Mesenteric fat pad (tissue), 1 donor: ENCODE data around the gene IDI2. TPM values are rescaled to one million over a fixed set of nuclear protein-coding genes. Genes with fewer than 3 reads are reported as not detected.

Experiments
- DNase-seq: peaks from one replicate; pipeline ENCODE4 v3.0.0-alpha.2; 2020; ENCODE audit warnings: low spot score
- total RNA-seq: library from RNA; stranded (reverse); fragmentation: NEBNext Ultra II Directional; extraction: Animal tissue kit (Norgen Biotek cat#: 25700); gene quantifications from one replicate; pipeline ENCODE4 v1.2.1, GENCODE V29; 2021
- donor health status: DM: yes; HTN: yes; CAD: no.

Gene IDI2
- total RNA-seq, 1 donor from 2014 or later = not detected

DNA sequence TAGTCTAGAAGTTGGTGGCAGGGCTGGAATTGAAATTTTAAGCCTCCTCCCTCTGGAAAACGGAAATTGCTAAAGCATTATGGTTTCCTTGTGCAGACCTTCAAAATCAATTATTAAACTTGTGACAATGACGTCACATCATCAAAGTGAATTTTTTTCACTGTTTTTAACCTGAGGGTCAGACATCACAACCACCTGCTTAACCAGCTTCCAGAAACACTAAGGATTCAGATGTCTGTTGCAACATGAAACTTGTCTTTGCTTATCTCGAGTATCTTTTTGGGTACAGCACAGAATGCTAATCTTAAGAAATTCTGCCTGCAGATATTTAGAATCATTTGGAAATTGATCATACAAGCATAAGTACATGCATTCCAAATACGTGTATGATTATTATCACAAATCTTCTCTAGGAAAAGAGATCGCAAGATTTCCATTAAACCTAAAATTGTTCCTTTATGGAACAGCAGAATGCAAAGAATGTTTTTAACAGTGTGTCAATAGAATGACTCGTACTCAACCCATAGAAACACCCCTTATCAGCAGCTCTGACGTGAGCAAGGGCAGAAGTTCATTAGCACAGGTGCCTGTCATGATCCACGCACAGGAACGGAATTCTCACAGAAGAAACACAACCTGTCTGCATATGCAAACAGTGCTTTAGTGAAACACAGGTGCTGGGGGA, 41.5 kb downstream of the IDI2 start:
- peak; percentile 24 for DNase-seq

DNA sequence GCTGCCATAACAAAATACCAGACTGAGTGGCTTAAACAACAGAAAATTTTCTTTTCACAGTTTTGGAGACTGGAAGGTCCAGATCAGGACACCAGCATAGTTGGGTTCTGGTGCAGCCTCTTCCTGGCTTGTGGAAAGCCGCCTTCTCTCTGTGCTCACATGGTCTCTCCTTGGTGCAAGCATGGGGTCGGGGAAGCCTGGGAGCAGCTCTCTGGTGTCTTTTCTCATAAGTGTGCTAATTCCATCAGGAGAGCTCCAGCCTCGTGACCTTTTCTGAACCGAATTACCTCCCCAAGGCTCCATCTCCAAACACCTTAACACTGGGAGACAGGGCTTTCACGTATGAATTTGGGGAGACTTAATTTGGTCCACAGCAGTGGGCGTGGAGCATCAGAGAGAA, 42.3 kb downstream of the IDI2 start:
- peak; percentile 59 for DNase-seq

DNA sequence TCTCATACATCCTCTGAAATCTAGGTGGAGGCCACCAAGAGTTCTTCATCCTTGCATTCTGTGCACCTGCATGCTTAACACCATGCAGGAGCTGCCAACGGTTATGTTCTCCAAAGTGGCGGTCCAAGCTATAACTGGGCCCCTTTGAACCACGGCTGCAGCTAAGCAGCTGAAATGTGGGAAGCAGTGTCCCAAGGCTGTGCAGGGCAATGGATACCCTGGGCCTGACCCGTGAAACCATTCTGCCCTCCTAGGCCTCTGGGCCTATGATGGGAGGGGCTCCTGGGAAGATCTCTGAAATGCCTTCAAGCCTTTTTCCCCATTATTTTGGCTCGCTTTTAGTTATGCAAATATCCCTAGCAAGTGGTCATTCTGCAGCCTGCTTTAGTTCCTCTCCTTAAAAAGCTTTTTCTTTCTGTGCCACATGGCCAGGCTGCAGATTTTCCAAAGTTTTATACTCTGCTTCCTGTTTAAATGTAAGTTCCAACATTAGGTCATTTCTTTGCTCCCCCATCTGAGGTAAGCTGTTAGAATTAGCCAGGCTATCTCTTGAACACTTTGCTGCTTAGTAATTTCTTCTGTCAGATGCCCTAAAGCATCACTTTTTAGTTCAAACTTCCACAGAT, 45.1 kb downstream of the IDI2 start:
- peak; percentile 71 for DNase-seq

DNA sequence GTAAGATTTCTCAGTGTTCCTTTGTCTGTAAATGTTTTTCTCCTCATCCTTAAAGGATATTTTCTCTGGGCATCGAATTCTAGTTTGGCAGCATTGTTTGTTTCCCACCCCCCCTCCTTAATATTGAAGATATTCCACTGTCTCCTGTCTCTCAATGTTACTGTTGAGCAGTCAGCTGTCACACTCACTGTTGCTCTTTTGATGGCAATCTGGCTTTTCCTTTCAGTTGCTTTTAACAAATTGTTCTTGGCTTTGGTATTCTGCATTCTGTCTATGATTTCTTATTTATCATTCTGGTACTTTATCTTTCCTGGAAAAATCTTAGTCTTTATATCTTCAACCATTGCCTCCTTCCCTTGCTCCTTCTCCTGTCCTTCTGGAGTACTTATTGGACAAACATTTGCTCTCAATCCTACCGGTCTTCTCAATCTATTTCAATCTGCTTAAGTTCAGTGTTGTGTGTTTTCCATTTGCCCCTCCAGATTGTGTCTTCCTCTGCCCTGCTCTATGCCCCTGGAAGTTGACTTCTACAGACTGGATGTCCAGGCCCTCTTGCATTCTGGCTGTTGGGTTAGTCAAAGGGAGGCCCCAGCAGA, 46.7 kb downstream of the IDI2 start:
- no peak for DNase-seq

DNA sequence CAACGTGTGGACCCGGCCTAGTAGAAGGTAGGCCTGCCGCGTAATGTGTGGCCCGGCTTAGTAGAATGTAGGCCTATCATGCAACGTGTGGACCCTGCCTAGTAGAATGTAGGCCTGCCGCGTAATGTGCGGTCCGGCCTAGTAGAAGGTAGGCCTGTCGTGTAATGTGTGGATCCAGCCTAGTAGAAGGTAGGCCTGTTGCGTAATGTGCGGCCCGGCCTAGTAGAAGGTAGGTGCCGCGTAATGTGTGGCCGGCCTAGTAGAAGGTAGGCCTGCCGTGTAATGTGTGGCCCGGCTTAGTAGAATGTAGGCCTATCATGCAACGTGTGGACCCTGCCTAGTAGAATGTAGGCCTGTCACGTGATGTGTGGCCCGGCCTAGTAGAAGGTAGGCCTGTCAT, 49.3 kb downstream of the IDI2 start:
- DNase-seq = no peak

DNA sequence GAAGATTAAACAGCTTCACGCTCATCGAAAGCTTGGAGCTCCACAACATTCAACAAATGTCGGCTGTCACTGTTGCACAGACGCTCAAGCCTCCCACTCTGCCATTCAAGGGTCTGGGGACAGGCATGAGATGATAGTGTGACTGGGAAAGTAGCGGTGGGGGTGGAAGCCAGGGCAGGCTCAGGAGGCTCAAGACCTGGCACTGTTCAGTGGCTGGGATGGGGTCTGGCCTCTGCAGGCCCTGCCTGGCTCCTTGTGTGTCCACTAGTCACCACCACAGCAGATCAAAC, 50.9 kb downstream of the IDI2 start:
- DNase-seq = peak; percentile 45

DNA sequence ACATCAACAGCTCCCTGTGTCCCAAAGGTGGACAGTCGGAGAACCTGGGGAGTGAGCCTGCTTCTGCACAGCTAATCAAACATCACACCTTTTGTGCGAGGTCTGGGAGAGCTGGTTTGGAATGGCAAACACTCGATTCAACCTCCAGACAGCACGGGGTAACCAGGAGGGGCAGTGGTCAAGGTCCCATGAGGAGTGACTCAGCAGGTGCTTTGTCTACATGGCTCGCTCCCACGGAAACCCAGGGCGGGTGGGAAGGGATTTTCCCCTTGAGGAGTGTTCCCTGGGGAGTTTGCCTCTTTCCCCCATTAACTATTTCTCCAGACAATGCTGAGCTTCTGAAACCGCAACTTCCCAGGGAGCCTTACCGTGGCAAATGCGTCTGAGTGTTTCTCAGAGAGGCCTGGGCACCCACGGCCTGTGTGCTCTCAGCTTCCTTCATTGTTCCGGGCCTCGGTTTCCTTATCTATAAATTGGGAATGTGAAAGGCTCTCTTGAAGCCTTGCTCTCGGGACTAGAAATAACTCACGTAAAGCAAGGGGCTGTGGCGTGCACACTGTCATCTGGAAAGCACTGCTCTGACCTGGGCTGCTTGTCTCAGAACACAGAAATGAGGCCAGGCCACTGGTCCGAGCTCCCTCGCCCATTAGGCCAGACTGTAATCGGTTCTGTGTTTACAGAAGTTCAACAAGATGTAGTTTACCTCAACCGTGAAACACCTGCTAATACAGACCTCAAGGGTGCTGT, 51.4 kb downstream of the IDI2 start:
- peak; percentile 73 for DNase-seq

DNA sequence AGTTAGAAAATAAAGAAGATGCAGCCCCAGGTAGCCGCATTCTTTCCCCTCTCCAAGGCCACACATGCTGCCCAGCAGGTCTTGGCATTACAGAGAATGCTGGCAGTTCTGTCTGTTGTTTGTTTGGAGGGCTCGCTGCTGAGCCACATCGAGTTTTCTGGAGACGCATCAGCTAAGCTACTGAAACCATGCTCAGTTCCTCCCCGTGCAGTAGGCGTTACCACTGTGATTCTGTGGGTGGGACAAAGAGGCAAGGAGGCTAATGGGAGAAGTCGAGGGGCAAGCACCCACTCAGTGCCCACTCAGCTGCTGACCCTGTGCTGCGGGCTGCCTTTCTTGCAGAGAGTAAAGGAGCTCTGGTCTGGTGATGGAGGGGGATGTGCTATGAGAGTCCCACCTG, 52.9 kb downstream of the IDI2 start:
- DNase-seq = peak; percentile 60

DNA sequence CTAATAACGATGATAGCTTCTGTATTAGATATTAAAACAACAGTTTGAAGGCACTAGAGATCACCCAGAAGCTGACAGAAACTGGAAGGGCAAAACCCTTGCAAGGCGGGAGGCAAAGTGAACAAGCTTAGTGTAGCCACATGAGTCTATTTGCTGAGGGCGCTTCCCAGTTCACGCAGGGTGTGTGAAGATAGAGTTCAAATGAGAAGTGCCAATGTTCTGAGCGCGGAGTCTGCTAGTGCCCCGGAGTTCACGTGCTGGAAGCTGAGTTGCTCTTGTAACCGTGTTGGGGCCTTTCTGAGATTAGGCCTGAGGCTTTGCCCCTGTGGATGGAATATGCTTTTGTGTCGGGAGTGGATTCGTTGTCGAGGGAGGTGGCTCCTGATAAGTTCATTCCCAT, 54.0 kb downstream of the IDI2 start:
- peak; percentile 82 for DNase-seq

DNA sequence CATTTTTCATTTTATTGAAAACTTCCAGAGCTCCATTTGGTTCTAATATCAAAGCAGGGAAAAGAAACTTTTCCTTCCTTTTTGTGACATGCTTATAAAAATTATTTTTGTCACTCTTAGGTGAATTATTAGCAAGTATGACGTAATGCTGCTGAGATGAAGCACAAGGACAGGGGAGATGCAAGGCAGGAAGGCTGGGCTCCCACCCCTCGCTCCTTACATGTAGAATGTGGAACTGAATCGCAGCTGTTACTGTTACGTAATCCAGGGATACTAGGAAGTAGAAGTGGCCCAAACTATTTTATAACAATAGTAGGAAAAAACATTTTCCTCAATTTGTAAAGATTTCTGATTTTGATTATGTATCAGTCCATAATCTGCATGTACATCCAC, 54.5 kb downstream of the IDI2 start:
- peak; percentile 16 for DNase-seq

DNA sequence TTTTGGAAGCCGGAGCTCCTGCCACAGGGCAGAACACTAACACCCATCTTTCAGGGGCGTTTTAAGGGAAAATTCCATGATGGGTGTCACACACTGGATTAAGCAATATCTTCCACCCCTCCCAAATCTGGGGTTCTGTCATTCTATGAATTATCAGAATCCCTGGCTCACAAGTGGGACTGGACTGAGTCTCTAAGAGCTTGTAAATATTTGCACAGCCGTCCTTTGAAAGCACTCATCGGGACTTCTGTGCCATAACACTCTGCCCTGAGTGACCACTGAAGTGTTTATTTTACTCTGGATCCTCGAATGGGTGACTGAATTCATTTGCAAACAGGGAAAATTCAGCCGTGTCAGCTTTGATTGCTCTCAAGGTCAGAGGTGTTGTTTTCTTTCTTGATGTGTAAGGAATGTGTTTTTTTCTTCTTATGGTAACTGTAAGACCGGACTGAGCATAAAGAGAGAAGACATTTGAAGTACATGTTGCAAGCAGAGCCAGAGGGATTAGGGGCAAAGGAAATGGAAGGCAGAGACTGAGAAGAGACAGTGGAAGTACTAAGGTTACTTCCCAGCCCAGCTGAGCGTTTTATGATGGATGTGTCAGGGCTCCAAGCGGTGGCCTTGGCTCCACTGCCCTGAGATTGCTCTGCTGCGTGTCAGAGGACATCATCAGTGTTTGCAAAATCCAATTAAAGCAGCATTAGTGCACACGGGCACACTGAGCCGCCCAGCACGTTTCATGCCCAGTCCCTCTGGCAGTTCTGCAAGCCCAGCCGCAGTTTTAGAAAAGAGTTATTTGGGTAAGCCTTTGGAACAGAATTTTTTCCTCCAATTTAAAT, 55.1 kb downstream of the IDI2 start:
- DNase-seq = peak; percentile 71

DNA sequence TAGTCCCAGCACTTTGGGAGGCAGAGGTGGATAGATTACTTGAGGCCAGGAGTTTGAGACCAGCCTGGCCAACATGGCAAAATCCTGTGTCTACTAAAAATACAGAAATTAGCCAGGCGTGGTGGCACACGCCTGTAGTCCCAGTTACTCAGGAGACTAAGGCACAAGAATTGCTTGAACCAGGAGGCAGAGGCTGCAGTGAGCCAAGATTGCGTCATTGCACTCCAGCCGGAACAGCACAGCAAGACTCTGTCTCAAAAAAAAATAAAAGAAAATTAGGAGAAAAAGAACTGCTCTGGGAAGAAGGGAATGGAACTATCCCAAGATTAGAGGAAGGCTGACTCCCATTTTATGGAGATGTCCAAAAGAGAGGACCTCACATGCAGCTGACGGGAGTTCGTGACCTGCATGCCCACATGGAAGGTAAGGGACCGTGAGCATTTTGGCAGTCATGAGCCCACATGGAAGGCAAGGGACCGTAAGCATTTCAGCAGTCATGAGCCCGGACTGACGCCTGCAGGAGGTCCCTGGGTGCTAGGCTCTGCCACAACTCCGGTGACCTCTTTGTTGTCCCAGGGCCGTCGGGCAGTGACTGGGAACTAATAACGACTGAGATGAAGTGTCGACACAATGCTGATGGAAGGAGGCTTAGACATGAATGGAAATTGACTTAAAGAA, 56.0 kb downstream of the IDI2 start:
- peak; percentile 69 for DNase-seq

Other genes starting within 250 kb of the IDI2 start
- 74.7 TPM for gene LARP4B, start 94.2 kb downstream of the IDI2 start, total RNA-seq
- 59.9 TPM for gene GTPBP4, start 37.4 kb downstream of the IDI2 start, total RNA-seq
- 32.3 TPM for gene IDI1, start 23.3 kb upstream of the IDI2 start, total RNA-seq
- 17.1 TPM for gene WDR37, start 30.5 kb upstream of the IDI2 start, total RNA-seq